Measurements from ENCODE around the gene GNAQ. TPM values are rescaled to one million over a fixed set of nuclear protein-coding genes. Genes with fewer than 3 reads are reported as not detected.
A peak's percentile ranks its signal among the peaks of the same experiment; 100 is the strongest.

GNAQ gene
- total RNA-seq, 1 donor from 2014 or later, result 55.2 TPM

GRCh38 chr9:77978086-77978781, 53.4 kb downstream of the GNAQ start:
- DNase-seq (ENCODE audit: extremely low read depth, low read depth, low spot score), result no peak

GRCh38 chr9:77977210-77977611, 54.4 kb downstream of the GNAQ start:
- DNase-seq (ENCODE audit: extremely low read depth, low read depth, low spot score), result peak; percentile 87

GRCh38 chr9:77975806-77976205, 55.8 kb downstream of the GNAQ start:
- no peak for DNase-seq (ENCODE audit: extremely low read depth, low read depth, low spot score)

GRCh38 chr9:77975036-77975435, 56.6 kb downstream of the GNAQ start:
- no peak for DNase-seq (ENCODE audit: extremely low read depth, low read depth, low spot score)

- DNase-seq (ENCODE audit: extremely low read depth, low read depth, low spot score), result no peak
Observed at GRCh38 chr9:77974434-77974833, 57.2 kb downstream of the GNAQ start.

GRCh38 chr9:77969083-77969482, 62.5 kb downstream of the GNAQ start:
- no peak for DNase-seq (ENCODE audit: extremely low read depth, low read depth, low spot score)

- DNase-seq (ENCODE audit: extremely low read depth, low read depth, low spot score), result no peak
Observed at GRCh38 chr9:77968506-77968905, 63.1 kb downstream of the GNAQ start.

- no peak for DNase-seq (ENCODE audit: extremely low read depth, low read depth, low spot score)
Observed at GRCh38 chr9:77966718-77967117, 64.9 kb downstream of the GNAQ start.

- DNase-seq (ENCODE audit: extremely low read depth, low read depth, low spot score), result no peak
Observed at GRCh38 chr9:77965445-77966123, 66.0 kb downstream of the GNAQ start.

GRCh38 chr9:77964258-77964657, 67.4 kb downstream of the GNAQ start:
- DNase-seq (ENCODE audit: extremely low read depth, low read depth, low spot score), result no peak

- no peak for DNase-seq (ENCODE audit: extremely low read depth, low read depth, low spot score)
Observed at GRCh38 chr9:77961541-77961940, 70.1 kb downstream of the GNAQ start.

GRCh38 chr9:77960356-77961153, 71.1 kb downstream of the GNAQ start:
- no peak for DNase-seq (ENCODE audit: extremely low read depth, low read depth, low spot score)

GRCh38 chr9:77959803-77960202, 71.8 kb downstream of the GNAQ start:
- DNase-seq (ENCODE audit: extremely low read depth, low read depth, low spot score), result no peak

- no peak for DNase-seq (ENCODE audit: extremely low read depth, low read depth, low spot score)
Observed at GRCh38 chr9:77957652-77958051, 74.0 kb downstream of the GNAQ start.

GRCh38 chr9:77956555-77956954, 75.1 kb downstream of the GNAQ start:
- no peak for DNase-seq (ENCODE audit: extremely low read depth, low read depth, low spot score)

GRCh38 chr9:77954666-77955015, 77.0 kb downstream of the GNAQ start:
- no peak for DNase-seq (ENCODE audit: extremely low read depth, low read depth, low spot score)

GRCh38 chr9:77954013-77954665, 77.5 kb downstream of the GNAQ start:
- DNase-seq (ENCODE audit: extremely low read depth, low read depth, low spot score), result no peak

GRCh38 chr9:77953590-77953989, 78.0 kb downstream of the GNAQ start:
- no peak for DNase-seq (ENCODE audit: extremely low read depth, low read depth, low spot score)

GRCh38 chr9:77952635-77953328, 78.8 kb downstream of the GNAQ start:
- no peak for DNase-seq (ENCODE audit: extremely low read depth, low read depth, low spot score)

GRCh38 chr9:77951369-77951768, 80.2 kb downstream of the GNAQ start:
- no peak for DNase-seq (ENCODE audit: extremely low read depth, low read depth, low spot score)
